Measurements from ENCODE around the gene SNX25. TPM values are rescaled to one million over a fixed set of nuclear protein-coding genes. Genes with fewer than 3 reads are reported as not detected.

SNX25 gene
- total and polyA plus RNA-seq, 2 of the 13 experiments (the other 11 are each of a cell fraction or from before 2014, with no cell fraction given): 23.4 to 23.5 TPM

DNA sequence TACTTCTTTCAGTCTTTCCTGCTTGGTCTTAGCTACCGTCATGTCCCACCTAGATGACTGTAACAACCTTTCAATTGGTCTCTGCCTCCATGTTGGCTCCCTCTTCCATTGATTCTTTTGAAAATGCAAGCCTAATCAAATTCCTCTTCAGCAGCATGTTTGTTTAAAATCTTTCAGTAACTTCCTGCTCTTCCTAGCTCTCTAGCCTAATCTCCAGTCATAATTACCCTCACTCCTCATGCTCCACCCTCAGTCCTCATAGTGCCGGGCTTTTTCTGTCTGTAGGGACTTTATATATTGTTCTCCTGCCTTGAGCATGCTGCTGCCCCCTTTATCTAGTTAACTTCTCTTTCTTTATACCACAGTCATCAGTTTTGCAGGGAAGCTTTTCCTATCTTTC is 12.1 kb downstream of the SNX25 start:
- DNase-seq (ENCODE audit: low spot score) (no peak), ATAC-seq (no peak), FAIRE-seq (no peak)
- Histone ChIP-seq H3K27ac (ENCODE audit: extremely low read length, insufficient read depth, low read length) (no peak overlapping the region), H3K79me2 (ENCODE audit: insufficient read depth, low read length) (peaks cover 64% of the 10 kb centered on the region), H3K36me3 (replicated peaks in 1 of 2; ENCODE audit: control insufficient read depth in 1 of 2, insufficient read depth in 2 of 2, low read length in 2 of 2) (peaks cover 0 to 2% of the 10 kb centered on the region in 2 experiments; a peak in 1 of 5 replicates), H3K9me3 (ENCODE audit: low read length) (no peaks in the 10 kb centered on the region), H3K4me2 (ENCODE audit: low read depth, low read length) (no peak overlapping the region), H3K4me1 (ENCODE audit: insufficient read depth, low read length) (peaks cover 24% of the 10 kb centered on the region), H4K20me1 (ENCODE audit: insufficient read depth, low read length) (peaks cover 12% of the 10 kb centered on the region; the same call in 1 of the 2 replicates), H2AFZ (ENCODE audit: low read length) (no peak overlapping the region), H3K4me3 (replicated peaks in 1 of 3; ENCODE audit: insufficient read depth in 1 of 3, low read depth in 2 of 3, low read length in 3 of 3) (no peak overlapping the region), H3K9ac (ENCODE audit: insufficient read depth, low read depth, low read length) (no peak overlapping the region), H3K27me3 (ENCODE audit: control insufficient read depth in 1 of 2, insufficient read depth in 2 of 2, low read length in 2 of 2) (no peaks in the 10 kb centered on the region)
- BruUV-seq (replicated peaks): no TSS peak
- ChIA-PET CTCF (ENCODE audit: low intra/inter-chr PET ratio, low total read pairs) (no interaction called here), POLR2A (no interaction called here)
- intact Hi-C loops (cut with micrococcal nuclease; ENCODE audit: unreplicated experiment): no loop called here
- TF ChIP-seq MAFF (IDR thresholded peaks at IDR 0.05; ENCODE audit: low read depth, low read length) (0 out of 2 replicates have a peak, but pooled peaks have one; percentile 7), KLF16 (CRISPR knock-in tag; IDR thresholded peaks at IDR 0.05) (no peak)
- in situ Hi-C loops (cut with HindIII; ENCODE audit: extremely low pct_ligation_motif_present, low pct_unique_long_range_greater_than_20kb): no loop called here
- 90% methylated on average over 2 of the region's 2 CpGs for WGBS (ENCODE audit: low lambda C conversion rate)

DNA sequence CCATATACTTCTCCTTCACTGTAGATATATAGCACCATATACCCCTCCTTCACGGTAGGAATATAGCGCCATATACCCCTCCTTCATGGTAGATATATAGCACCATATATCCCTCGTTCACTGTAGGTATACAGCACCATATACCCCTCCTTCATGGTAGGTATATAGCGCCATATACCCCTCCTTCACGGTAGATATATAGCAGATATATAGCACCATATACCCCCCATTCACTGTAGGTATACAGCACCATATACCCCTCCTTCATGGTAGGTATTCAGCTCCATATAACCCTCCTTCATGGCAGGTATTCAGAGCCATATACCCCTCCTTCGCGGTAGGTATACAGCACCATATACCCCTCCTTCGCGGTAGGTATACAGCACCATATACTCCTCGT is 12.5 kb downstream of the SNX25 start:
- H3K4me3 ChIP-seq (replicated peaks in 1 of 3; ENCODE audit: insufficient read depth in 1 of 3, low read depth in 2 of 3, low read length in 3 of 3): no peak overlapping the region
- no peak overlapping the region for H3K27ac ChIP-seq (ENCODE audit: extremely low read length, insufficient read depth, low read length)
- intact Hi-C loops (cut with micrococcal nuclease; ENCODE audit: unreplicated experiment) (no loop called here), in situ Hi-C loops (cut with HindIII; ENCODE audit: extremely low pct_ligation_motif_present, low pct_unique_long_range_greater_than_20kb) (no loop called here)
- H3K36me3 ChIP-seq (replicated peaks in 1 of 2; ENCODE audit: control insufficient read depth in 1 of 2, insufficient read depth in 2 of 2, low read length in 2 of 2): peaks cover 0 to 2% of the 10 kb centered on the region in 2 experiments; a peak in 1 of 5 replicates
- no peak overlapping the region for H3K9ac ChIP-seq (ENCODE audit: insufficient read depth, low read depth, low read length)
- H3K4me2 ChIP-seq (ENCODE audit: low read depth, low read length): no peak overlapping the region
- no peak overlapping the region for H2AFZ ChIP-seq (ENCODE audit: low read length)
- H3K9me3 ChIP-seq (ENCODE audit: low read length): no peaks in the 10 kb centered on the region
- no TSS peak for BruUV-seq (replicated peaks)
- peaks cover 24% of the 10 kb centered on the region for H3K4me1 ChIP-seq (ENCODE audit: insufficient read depth, low read length)
- DNase-seq (ENCODE audit: low spot score) (no peak), ATAC-seq (no peak), FAIRE-seq (no peak)
- H4K20me1 ChIP-seq (ENCODE audit: insufficient read depth, low read length): peaks cover 13% of the 10 kb centered on the region; the same call in 1 of the 2 replicates
- CTCF ChIA-PET (ENCODE audit: low intra/inter-chr PET ratio, low total read pairs): no interaction called here
- POLR2A ChIA-PET: no interaction called here
- 87% methylated on average over 10 of the region's 10 CpGs for WGBS (ENCODE audit: low lambda C conversion rate)
- peaks cover 66% of the 10 kb centered on the region for H3K79me2 ChIP-seq (ENCODE audit: insufficient read depth, low read length)
- H3K27me3 ChIP-seq (ENCODE audit: control insufficient read depth in 1 of 2, insufficient read depth in 2 of 2, low read length in 2 of 2): no peaks in the 10 kb centered on the region
- TF ChIP-seq MZF1 (CRISPR knock-in tag; IDR thresholded peaks at IDR 0.05; ENCODE audit: borderline replicate concordance): no peak
- no peak for TF ChIP-seq NRL (CRISPR knock-in tag; IDR thresholded peaks at IDR 0.05; ENCODE audit: borderline replicate concordance)
- TF ChIP-seq, protein P1, sequence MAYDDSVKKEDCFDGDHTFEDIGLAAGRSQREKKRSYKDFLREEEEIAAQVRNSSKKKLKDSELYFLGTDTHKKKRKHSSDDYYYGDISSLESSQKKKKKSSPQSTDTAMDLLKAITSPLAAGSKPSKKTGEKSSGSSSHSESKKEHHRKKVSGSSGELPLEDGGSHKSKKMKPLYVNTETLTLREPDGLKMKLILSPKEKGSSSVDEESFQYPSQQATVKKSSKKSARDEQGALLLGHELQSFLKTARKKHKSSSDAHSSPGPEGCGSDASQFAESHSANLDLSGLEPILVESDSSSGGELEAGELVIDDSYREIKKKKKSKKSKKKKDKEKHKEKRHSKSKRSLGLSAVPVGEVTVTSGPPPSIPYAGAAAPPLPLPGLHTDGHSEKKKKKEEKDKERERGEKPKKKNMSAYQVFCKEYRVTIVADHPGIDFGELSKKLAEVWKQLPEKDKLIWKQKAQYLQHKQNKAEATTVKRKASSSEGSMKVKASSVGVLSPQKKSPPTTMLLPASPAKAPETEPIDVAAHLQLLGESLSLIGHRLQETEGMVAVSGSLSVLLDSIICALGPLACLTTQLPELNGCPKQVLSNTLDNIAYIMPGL (CRISPR knock-in tag; IDR thresholded peaks at IDR 0.05; ENCODE audit: borderline replicate concordance in 1 of 2, low read depth in 1 of 2): no peak
- TF ChIP-seq, protein P2, sequence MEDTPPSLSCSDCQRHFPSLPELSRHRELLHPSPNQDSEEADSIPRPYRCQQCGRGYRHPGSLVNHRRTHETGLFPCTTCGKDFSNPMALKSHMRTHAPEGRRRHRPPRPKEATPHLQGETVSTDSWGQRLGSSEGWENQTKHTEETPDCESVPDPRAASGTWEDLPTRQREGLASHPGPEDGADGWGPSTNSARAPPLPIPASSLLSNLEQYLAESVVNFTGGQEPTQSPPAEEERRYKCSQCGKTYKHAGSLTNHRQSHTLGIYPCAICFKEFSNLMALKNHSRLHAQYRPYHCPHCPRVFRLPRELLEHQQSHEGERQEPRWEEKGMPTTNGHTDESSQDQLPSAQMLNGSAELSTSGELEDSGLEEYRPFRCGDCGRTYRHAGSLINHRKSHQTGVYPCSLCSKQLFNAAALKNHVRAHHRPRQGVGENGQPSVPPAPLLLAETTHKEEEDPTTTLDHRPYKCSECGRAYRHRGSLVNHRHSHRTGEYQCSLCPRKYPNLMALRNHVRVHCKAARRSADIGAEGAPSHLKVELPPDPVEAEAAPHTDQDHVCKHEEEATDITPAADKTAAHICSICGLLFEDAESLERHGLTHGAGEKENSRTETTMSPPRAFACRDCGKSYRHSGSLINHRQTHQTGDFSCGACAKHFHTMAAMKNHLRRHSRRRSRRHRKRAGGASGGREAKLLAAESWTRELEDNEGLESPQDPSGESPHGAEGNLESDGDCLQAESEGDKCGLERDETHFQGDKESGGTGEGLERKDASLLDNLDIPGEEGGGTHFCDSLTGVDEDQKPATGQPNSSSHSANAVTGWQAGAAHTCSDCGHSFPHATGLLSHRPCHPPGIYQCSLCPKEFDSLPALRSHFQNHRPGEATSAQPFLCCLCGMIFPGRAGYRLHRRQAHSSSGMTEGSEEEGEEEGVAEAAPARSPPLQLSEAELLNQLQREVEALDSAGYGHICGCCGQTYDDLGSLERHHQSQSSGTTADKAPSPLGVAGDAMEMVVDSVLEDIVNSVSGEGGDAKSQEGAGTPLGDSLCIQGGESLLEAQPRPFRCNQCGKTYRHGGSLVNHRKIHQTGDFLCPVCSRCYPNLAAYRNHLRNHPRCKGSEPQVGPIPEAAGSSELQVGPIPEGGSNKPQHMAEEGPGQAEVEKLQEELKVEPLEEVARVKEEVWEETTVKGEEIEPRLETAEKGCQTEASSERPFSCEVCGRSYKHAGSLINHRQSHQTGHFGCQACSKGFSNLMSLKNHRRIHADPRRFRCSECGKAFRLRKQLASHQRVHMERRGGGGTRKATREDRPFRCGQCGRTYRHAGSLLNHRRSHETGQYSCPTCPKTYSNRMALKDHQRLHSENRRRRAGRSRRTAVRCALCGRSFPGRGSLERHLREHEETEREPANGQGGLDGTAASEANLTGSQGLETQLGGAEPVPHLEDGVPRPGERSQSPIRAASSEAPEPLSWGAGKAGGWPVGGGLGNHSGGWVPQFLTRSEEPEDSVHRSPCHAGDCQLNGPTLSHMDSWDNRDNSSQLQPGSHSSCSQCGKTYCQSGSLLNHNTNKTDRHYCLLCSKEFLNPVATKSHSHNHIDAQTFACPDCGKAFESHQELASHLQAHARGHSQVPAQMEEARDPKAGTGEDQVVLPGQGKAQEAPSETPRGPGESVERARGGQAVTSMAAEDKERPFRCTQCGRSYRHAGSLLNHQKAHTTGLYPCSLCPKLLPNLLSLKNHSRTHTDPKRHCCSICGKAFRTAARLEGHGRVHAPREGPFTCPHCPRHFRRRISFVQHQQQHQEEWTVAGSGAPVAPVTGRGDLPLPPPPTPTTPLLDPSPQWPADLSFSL (CRISPR knock-in tag; IDR thresholded peaks at IDR 0.05): no peak
- no peak for TF ChIP-seq NFATC3 (CRISPR knock-in tag; IDR thresholded peaks at IDR 0.05)
- no peak for TF ChIP-seq WIZ (CRISPR knock-in tag; IDR thresholded peaks at IDR 0.05)
- no peak for TF ChIP-seq YY1 (IDR thresholded peaks at IDR 0.05; ENCODE audit: insufficient read depth, insufficient replicate concordance, low read depth, low read length)
- no peak for TF ChIP-seq SCMH1 (CRISPR knock-in tag; IDR thresholded peaks at IDR 0.05; ENCODE audit: borderline replicate concordance)
